H9 (cell line): ENCODE results near the gene EFCAB6. TPM values are rescaled to one million over a fixed set of nuclear protein-coding genes. Genes with fewer than 3 reads are reported as not detected.

Source experiments
- DNase-seq: peaks from one replicate; pipeline ENCODE4 v3.0.0-alpha.2; 2017
- H2AFZ ChIP-seq: one replicate; pipeline ENCODE4 v1.6.1; 2013; ENCODE audit warnings: mild to moderate bottlenecking, low read length, control low read depth, moderate library complexity
- H2AK5ac ChIP-seq: 2 replicates; pipeline ENCODE4 v1.6.1; 2013; ENCODE audit warnings: low read length, control low read depth, mixed read lengths; ENCODE audit not compliant: insufficient read length
- H2BK120ac ChIP-seq: one replicate; pipeline ENCODE4 v1.6.1; 2013; ENCODE audit warnings: low read depth, mild to moderate bottlenecking, low read length, control low read depth, inconsistent platforms; ENCODE audit not compliant: poor library complexity, severe bottlenecking
- H2BK12ac ChIP-seq: 2 replicates; pipeline ENCODE4 v1.6.1; 2013; ENCODE audit warnings: low read length, control low read depth, mixed read lengths, low read depth; ENCODE audit not compliant: insufficient read length
- H2BK15ac ChIP-seq: 2 replicates; pipeline ENCODE4 v1.6.1; 2013; ENCODE audit warnings: low read depth, low read length, control low read depth
- H2BK20ac ChIP-seq: one replicate; pipeline ENCODE4 v1.6.1; 2013; ENCODE audit warnings: low read depth, mild to moderate bottlenecking, low read length, control low read depth, inconsistent platforms; ENCODE audit not compliant: poor library complexity, severe bottlenecking
- H2BK5ac ChIP-seq: 2 replicates; pipeline ENCODE4 v1.6.1; 2013; ENCODE audit warnings: low read length, control low read depth, mixed read lengths; ENCODE audit not compliant: insufficient read length
- H3K14ac ChIP-seq: 2 replicates; pipeline ENCODE4 v1.6.1; 2013; ENCODE audit warnings: low read length, control low read depth; ENCODE audit not compliant: insufficient read depth
- H3K18ac ChIP-seq: 2 replicates; pipeline ENCODE4 v1.6.1; 2013; ENCODE audit warnings: low read depth, mild to moderate bottlenecking, mixed read lengths, low read length, control low read depth; ENCODE audit not compliant: insufficient read length
- H3K23ac ChIP-seq: 2 replicates; pipeline ENCODE4 v1.6.1; 2013; ENCODE audit warnings: low read length, control low read depth, mixed read lengths, low read depth; ENCODE audit not compliant: insufficient read length
- H3K23me2 ChIP-seq: 2 replicates; pipeline ENCODE4 v1.6.1; 2013; ENCODE audit warnings: low read depth, mild to moderate bottlenecking, mixed read lengths, low read length, control low read depth; ENCODE audit not compliant: insufficient read length, poor library complexity, severe bottlenecking
- H3K27ac ChIP-seq: 2 replicates; pipeline ENCODE4 v1.5.1; 2013; ENCODE audit warnings: low read length, control low read depth, mixed read lengths, low read depth; ENCODE audit not compliant: insufficient read length
- H3K27me3 ChIP-seq: 2 replicates; pipeline ENCODE4 v1.6.1; 2013; ENCODE audit warnings: low read length, control low read depth, inconsistent platforms; ENCODE audit not compliant: insufficient read depth
- H3K4ac ChIP-seq: 2 replicates; pipeline ENCODE4 v1.6.1; 2013; ENCODE audit warnings: low read depth, mild to moderate bottlenecking, control low read depth, inconsistent platforms, low read length, moderate library complexity
- H3K4me1 ChIP-seq: 2 replicates; pipeline ENCODE4 v1.6.1; 2013; ENCODE audit warnings: low read length, control low read depth, inconsistent platforms; ENCODE audit not compliant: insufficient read depth
- H3K4me2 ChIP-seq: 2 replicates; pipeline ENCODE4 v1.6.1; 2013; ENCODE audit warnings: low read length, control low read depth, mixed read lengths; ENCODE audit not compliant: insufficient read length, insufficient read depth
- H3K56ac ChIP-seq: 2 replicates; pipeline ENCODE4 v1.6.1; 2013; ENCODE audit warnings: low read depth, mild to moderate bottlenecking, mixed read lengths, low read length, control low read depth; ENCODE audit not compliant: insufficient read length
- H3K79me1 ChIP-seq: 2 replicates; pipeline ENCODE4 v1.6.1; 2013; ENCODE audit warnings: low read depth, mild to moderate bottlenecking, moderate library complexity, low read length, control low read depth, inconsistent platforms; ENCODE audit not compliant: insufficient read depth, poor library complexity, severe bottlenecking
- H3K79me2 ChIP-seq: 2 replicates; pipeline ENCODE4 v1.6.1; 2013; ENCODE audit warnings: low read length, control low read depth, inconsistent platforms; ENCODE audit not compliant: insufficient read depth
- H3K9ac ChIP-seq: 2 replicates; pipeline ENCODE4 v1.6.1; 2013; ENCODE audit warnings: low read length, control low read depth, mixed read lengths; ENCODE audit not compliant: insufficient read length; ENCODE audit errors: extremely low read depth
- H3K9me3 ChIP-seq: one replicate; pipeline ENCODE4 v1.6.1; 2013; ENCODE audit warnings: low read depth, low read length, inconsistent platforms; ENCODE audit not compliant: control insufficient read depth
- H3T11ph ChIP-seq: one replicate; pipeline ENCODE4 v1.6.1; 2013; ENCODE audit warnings: mild to moderate bottlenecking, low read length, control low read depth, inconsistent platforms
- H4K20me1 ChIP-seq: one replicate; pipeline ENCODE4 v1.6.1; 2013; ENCODE audit not compliant: control insufficient read depth, insufficient read length, insufficient read depth
- H4K5ac ChIP-seq: 2 replicates; pipeline ENCODE4 v1.6.1; 2013; ENCODE audit warnings: low read depth, mild to moderate bottlenecking, mixed read lengths, low read length, control low read depth; ENCODE audit not compliant: insufficient read length
- H4K8ac ChIP-seq: replicated peaks from 2 replicates; pipeline ENCODE4 v1.6.1; 2013; ENCODE audit warnings: low read length, control low read depth, mixed read lengths, low read depth; ENCODE audit not compliant: insufficient read length
- H4K91ac ChIP-seq: 2 replicates; pipeline ENCODE4 v1.6.1; 2013; ENCODE audit warnings: low read depth, mild to moderate bottlenecking, moderate library complexity, mixed read lengths, low read length, control low read depth; ENCODE audit not compliant: insufficient read length
- H3K27ac Mint-ChIP-seq, 3 experiments: 2 replicates in 2 of 3; 3 replicates in 1 of 3; pipeline ENCODE4 v1.8.0; 2020 to 2021; ENCODE audit warnings: mixed read lengths in 3 of 3, mild to moderate bottlenecking in 1 of 3, moderate library complexity in 1 of 3
- H3K27me3 Mint-ChIP-seq: 2 replicates; pipeline ENCODE4 v1.8.0; 2021; ENCODE audit warnings: low read depth, mild to moderate bottlenecking, moderate library complexity, mixed read lengths
- H3K36me3 Mint-ChIP-seq, 3 experiments: 2 replicates in 2 of 3; 3 replicates in 1 of 3; pipeline ENCODE4 v1.8.0; 2020 to 2021; ENCODE audit warnings: low read depth in 3 of 3, mixed read lengths in 3 of 3; ENCODE audit not compliant: insufficient read depth in 1 of 3
- H3K4me1 Mint-ChIP-seq, 2 experiments: 2 replicates each; pipeline ENCODE4 v1.8.0; 2020; ENCODE audit warnings: mixed read lengths in 2 of 2
- H3K4me3 Mint-ChIP-seq, 2 experiments: 2 replicates in 1 of 2; 3 replicates in 1 of 2; pipeline ENCODE4 v1.8.0; 2020 to 2021; ENCODE audit warnings: mild to moderate bottlenecking in 2 of 2, mixed read lengths in 2 of 2, moderate library complexity in 1 of 2
- H3K9me3 Mint-ChIP-seq, 2 experiments: 2 replicates in 1 of 2; 3 replicates in 1 of 2; pipeline ENCODE4 v1.8.0; 2020; ENCODE audit warnings: mild to moderate bottlenecking in 2 of 2, mixed read lengths in 2 of 2, moderate library complexity in 1 of 2
- WGBS: extraction: QIAGEN DNeasy Blood & Tissue Kit; methylation state at CpG from one replicate; pipeline ENCODE4 v1.1.7; 2013; ENCODE audit warnings: missing lambda C conversion rate, low lambda C conversion rate, mixed read lengths; ENCODE audit not compliant: insufficient read length; ENCODE audit errors: extremely low coverage; 5-methylcytosine and 5-hydroxymethylcytosine counted together
- total RNA-seq: library from RNA; stranded (reverse); gene quantifications from 2 replicates; pipeline ENCODE4 v1.2.1, GENCODE V29; 2021
- TF ChIP-seq, protein P1 (sequence below): fragments of 200-600 bp; sonication (generic); conservative IDR thresholded peaks from 3 replicates; pipeline ENCODE4 v1.8.0; 2021; ENCODE audit warnings: antibody characterized with exemption, mild to moderate bottlenecking

The EFCAB6 gene
- total RNA-seq, 1 experiment from 2014 or later = 0.31 TPM

DNA sequence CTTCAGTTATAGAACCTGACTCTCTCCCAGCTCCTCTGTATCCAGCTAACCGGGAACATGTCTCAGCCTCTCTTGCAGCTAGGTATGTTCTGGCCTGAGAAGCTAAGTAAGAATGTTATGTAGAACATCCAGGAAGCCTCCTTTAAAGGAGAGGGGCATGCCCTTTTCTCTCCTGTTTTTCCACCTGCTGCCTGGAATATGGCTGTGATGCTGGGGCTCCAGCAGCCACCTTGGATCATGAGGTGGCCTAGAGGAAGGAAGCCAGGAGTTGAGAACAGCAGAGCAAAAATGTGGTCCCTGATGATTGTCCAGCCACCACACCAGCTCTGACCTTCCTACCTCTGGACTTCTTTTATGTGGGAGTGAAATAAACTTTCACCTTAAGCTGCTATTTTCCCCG, 282.6 kb downstream of the EFCAB6 start:
- H3K18ac ChIP-seq = no peak overlapping the region
- H2BK20ac ChIP-seq = no peak overlapping the region
- TF ChIP-seq, protein P1, sequence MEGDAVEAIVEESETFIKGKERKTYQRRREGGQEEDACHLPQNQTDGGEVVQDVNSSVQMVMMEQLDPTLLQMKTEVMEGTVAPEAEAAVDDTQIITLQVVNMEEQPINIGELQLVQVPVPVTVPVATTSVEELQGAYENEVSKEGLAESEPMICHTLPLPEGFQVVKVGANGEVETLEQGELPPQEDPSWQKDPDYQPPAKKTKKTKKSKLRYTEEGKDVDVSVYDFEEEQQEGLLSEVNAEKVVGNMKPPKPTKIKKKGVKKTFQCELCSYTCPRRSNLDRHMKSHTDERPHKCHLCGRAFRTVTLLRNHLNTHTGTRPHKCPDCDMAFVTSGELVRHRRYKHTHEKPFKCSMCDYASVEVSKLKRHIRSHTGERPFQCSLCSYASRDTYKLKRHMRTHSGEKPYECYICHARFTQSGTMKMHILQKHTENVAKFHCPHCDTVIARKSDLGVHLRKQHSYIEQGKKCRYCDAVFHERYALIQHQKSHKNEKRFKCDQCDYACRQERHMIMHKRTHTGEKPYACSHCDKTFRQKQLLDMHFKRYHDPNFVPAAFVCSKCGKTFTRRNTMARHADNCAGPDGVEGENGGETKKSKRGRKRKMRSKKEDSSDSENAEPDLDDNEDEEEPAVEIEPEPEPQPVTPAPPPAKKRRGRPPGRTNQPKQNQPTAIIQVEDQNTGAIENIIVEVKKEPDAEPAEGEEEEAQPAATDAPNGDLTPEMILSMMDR = no peak
- no peak overlapping the region for H3K23ac ChIP-seq
- no peaks in the 10 kb centered on the region for H3K27me3 ChIP-seq
- no peak overlapping the region for H3K4ac ChIP-seq
- H3K14ac ChIP-seq = no peak overlapping the region
- no peak for DNase-seq
- no peaks in the 10 kb centered on the region for H3K9me3 ChIP-seq
- H4K20me1 ChIP-seq = no peaks in the 10 kb centered on the region
- H3K79me2 ChIP-seq = no peaks in the 10 kb centered on the region
- H3T11ph ChIP-seq = no peak overlapping the region
- H3K56ac ChIP-seq = no peak overlapping the region
- Mint-ChIP-seq H3K4me3 (no peak overlapping the region), H3K27ac (no peak overlapping the region), H3K4me1 (peaks cover 0 to 9% of the 10 kb centered on the region in 2 experiments; a peak in 2 of 4 replicates), H3K27me3 (peaks cover 2% of the 10 kb centered on the region; the same call in 1 of the 2 replicates), H3K36me3 (no peaks in the 10 kb centered on the region), H3K9me3 (no peaks in the 10 kb centered on the region)
- WGBS = no CpG with 5 or more reads among the region's 2 CpGs
- H2BK120ac ChIP-seq = no peak overlapping the region
- no peaks in the 10 kb centered on the region for H3K4me1 ChIP-seq
- H3K4me2 ChIP-seq = no peak overlapping the region
- no peaks in the 10 kb centered on the region for H3K23me2 ChIP-seq
- H2BK12ac ChIP-seq = no peak overlapping the region
- no peak overlapping the region for H2BK5ac ChIP-seq
- H3K9ac ChIP-seq = no peak overlapping the region
- no peak overlapping the region for H4K5ac ChIP-seq
- H2AFZ ChIP-seq = no peak overlapping the region
- H3K27ac ChIP-seq = no peak overlapping the region
- no peak overlapping the region for H2BK15ac ChIP-seq
- H4K8ac ChIP-seq = no peak overlapping the region
- H3K79me1 ChIP-seq = no peaks in the 10 kb centered on the region
- H2AK5ac ChIP-seq = no peak overlapping the region
- H4K91ac ChIP-seq = no peak overlapping the region
